GM12878 (cell line): ENCODE data around the gene ANKRD33B. TPM values are rescaled to one million over a fixed set of nuclear protein-coding genes. Genes with fewer than 3 reads are reported as not detected.

ENCODE experiments used
- ATAC-seq: fragments of 200-7000 bp; cut with Tn5 transposase; 3 replicates; pipeline ENCODE4 v1.9.1; 2020; ENCODE audit warnings: mild to moderate bottlenecking, moderate library complexity
- BruUV-seq: library from RNA; stranded (reverse); fragments of 400-500 nt; replicated peaks from 2 replicates; lab custom pipeline; 2021; lab: Mats Ljungman, UMichigan
- CTCF ChIA-PET: fragments of 300-600 bp; sonication (Branson Sonifier 250); formaldehyde crosslinking; extraction: SDS; loops from one replicate; lab custom pipeline; 2021; ENCODE audit warnings: inconsistent platforms; lab: Yijun Ruan, JAX
- POLR2A ChIA-PET: fragments of 350-600 bp; formaldehyde crosslinking; extraction: SDS; loops from one replicate; lab custom pipeline; 2021; ENCODE audit warnings: inconsistent platforms; lab: Charles Lee
- RAD21 ChIA-PET: fragments of 300-600 bp; sonication (Branson Sonifier 250); formaldehyde crosslinking; loops from one replicate; lab custom pipeline; 2023; ENCODE audit warnings: antibody characterized with exemption; ENCODE audit not compliant: unreplicated experiment; lab: Charles Lee
- SMC1A ChIA-PET: fragments of 300-600 bp; sonication (Branson Sonifier 250); formaldehyde crosslinking; loops from one replicate; lab custom pipeline; 2023; ENCODE audit not compliant: unreplicated experiment, uncharacterized antibody; lab: Charles Lee
- DNase-seq: peaks from one replicate; pipeline ENCODE4 v3.0.0-alpha.2; 2011; ENCODE audit warnings: low read depth, low spot score
- FAIRE-seq: peaks from 3 replicates; lab custom pipeline; 2011; peaks lifted over from hg19 to GRCh38; lab: Jason Lieb, UNC
- H2AFZ ChIP-seq: 2 replicates; pipeline ENCODE4 v1.6.0; 2011; ENCODE audit warnings: low read depth, low read length, control low read depth; ENCODE audit not compliant: control insufficient read depth
- H3K27ac ChIP-seq: 2 replicates; pipeline ENCODE4 v1.5.1; 2011; ENCODE audit warnings: control low read depth; ENCODE audit not compliant: control insufficient read depth, insufficient read depth
- H3K27me3 ChIP-seq, 2 experiments: replicated peaks in 1 of 2; 2 replicates each; pipeline versions ENCODE4 v1.6.0 to v1.6.1; 2011; ENCODE audit warnings: low read length in 1 of 2; ENCODE audit not compliant: control insufficient read depth in 2 of 2, insufficient read depth in 2 of 2
- H3K36me3 ChIP-seq, 2 experiments: 2 replicates each; pipeline ENCODE4 v1.5.1; 2011; ENCODE audit warnings: low read length in 1 of 2; ENCODE audit not compliant: control insufficient read depth in 2 of 2, insufficient read depth in 2 of 2
- H3K4me1 ChIP-seq: 2 replicates; pipeline ENCODE4 v1.6.1; 2011; ENCODE audit warnings: mild to moderate bottlenecking, low read length, moderate library complexity, mixed read lengths; ENCODE audit not compliant: control insufficient read depth, insufficient read depth
- H3K4me2 ChIP-seq: 2 replicates; pipeline ENCODE4 v1.6.0; 2011; ENCODE audit warnings: control low read depth; ENCODE audit not compliant: control insufficient read depth, insufficient read depth
- H3K4me3 ChIP-seq: fragments of 200-600 bp; sonication (generic); 2 replicates; pipeline ENCODE4 v1.5.1; 2016
- H3K79me2 ChIP-seq: 2 replicates; pipeline ENCODE4 v1.6.0; 2011; ENCODE audit warnings: low read length; ENCODE audit not compliant: control insufficient read depth, insufficient read depth
- H3K9ac ChIP-seq: 2 replicates; pipeline ENCODE4 v1.8.0; 2011; ENCODE audit warnings: low read length, control low read depth, mixed read lengths; ENCODE audit not compliant: control insufficient read depth, insufficient read depth
- H3K9me3 ChIP-seq: replicated peaks from 3 replicates; pipeline ENCODE4 v1.5.1; 2011; ENCODE audit warnings: mild to moderate bottlenecking, low read length; ENCODE audit not compliant: control insufficient read depth, insufficient read depth
- H4K20me1 ChIP-seq: 2 replicates; pipeline ENCODE4 v1.6.0; 2011; ENCODE audit not compliant: control insufficient read depth, insufficient read depth
- BACH1 ChIP-seq: fragments of 450-650 bp; IDR thresholded peaks from 2 replicates; pipeline ENCODE4 v1.6.1; 2017; ENCODE audit warnings: mild to moderate bottlenecking, borderline replicate concordance
- DPF2 ChIP-seq: fragments of 450-650 bp; IDR thresholded peaks from 2 replicates; pipeline ENCODE4 v1.6.1; 2017; ENCODE audit warnings: mild to moderate bottlenecking
- FOS ChIP-seq: IDR thresholded peaks from 3 replicates; pipeline ENCODE4 v1.6.1; 2011; ENCODE audit warnings: borderline replicate concordance; ENCODE audit not compliant: insufficient read length; ENCODE audit errors: extremely low read depth
- GABPA ChIP-seq: IDR thresholded peaks from 2 replicates; pipeline ENCODE4 v1.6.1; 2014; ENCODE audit warnings: antibody characterized with exemption, low read depth, mild to moderate bottlenecking, inconsistent platforms
- IKZF1 ChIP-seq: fragments of 450-650 bp; conservative IDR thresholded peaks from 2 replicates; pipeline ENCODE4 v1.6.1; 2017; ENCODE audit warnings: antibody characterized with exemption, mild to moderate bottlenecking
- JUND ChIP-seq: IDR thresholded peaks from 2 replicates; pipeline ENCODE4 v1.6.1; 2012; ENCODE audit warnings: low read depth, mild to moderate bottlenecking, low read length, improper control_type of control experiment, moderate library complexity
- MEF2B ChIP-seq: fragments of 450-650 bp; IDR thresholded peaks from 2 replicates; pipeline ENCODE4 v1.6.1; 2018; ENCODE audit warnings: mild to moderate bottlenecking, moderate library complexity; ENCODE audit not compliant: partially characterized antibody, poor library complexity, severe bottlenecking
- MYC ChIP-seq: IDR thresholded peaks from 2 replicates; pipeline ENCODE4 v1.6.1; 2011; ENCODE audit warnings: mild to moderate bottlenecking, low read length, moderate library complexity, inconsistent platforms; ENCODE audit not compliant: insufficient read depth, insufficient replicate concordance, insufficient read length, severe bottlenecking
- NFYB ChIP-seq: IDR thresholded peaks from 2 replicates; pipeline ENCODE4 v1.6.1; 2011; ENCODE audit warnings: low read depth, mild to moderate bottlenecking, low read length, improper control_type of control experiment, moderate library complexity; ENCODE audit not compliant: insufficient read depth
- NRF1 ChIP-seq: conservative IDR thresholded peaks from 2 replicates; pipeline ENCODE4 v1.6.1; 2011; ENCODE audit warnings: mild to moderate bottlenecking, low read depth, low read length, improper control_type of control experiment
- PML ChIP-seq: IDR thresholded peaks from 2 replicates; pipeline ENCODE4 v1.6.1; 2012; ENCODE audit warnings: low read length, inconsistent platforms
- SP1 ChIP-seq: IDR thresholded peaks from one replicate; pipeline ENCODE4 v1.6.1; 2011; ENCODE audit warnings: low read depth, low read length
- SREBF2 ChIP-seq: IDR thresholded peaks from 2 replicates; pipeline ENCODE4 v1.6.1; 2012; ENCODE audit warnings: mild to moderate bottlenecking, low read length
- SUPT20H ChIP-seq: IDR thresholded peaks from 2 replicates; pipeline ENCODE4 v1.6.1; 2011; ENCODE audit warnings: low read depth, mild to moderate bottlenecking, low read length, moderate library complexity, borderline replicate concordance; ENCODE audit not compliant: control insufficient read depth
- TAF1 ChIP-seq: IDR thresholded peaks from 2 replicates; pipeline ENCODE4 v1.6.1; 2011; ENCODE audit warnings: mild to moderate bottlenecking, low read depth, low read length, borderline replicate concordance
- ZSCAN29 ChIP-seq: fragments of 450-650 bp; IDR thresholded peaks from 2 replicates; pipeline ENCODE4 v1.6.1; 2017; ENCODE audit warnings: mild to moderate bottlenecking, moderate library complexity
- WGBS: methylation state at CpG from one replicate; pipeline ENCODE4 v1.1.6; 2016; ENCODE audit warnings: low lambda C conversion rate; ENCODE audit not compliant: insufficient replicate concordance, insufficient coverage; ENCODE audit errors: missing lambda C conversion rate; 5-methylcytosine and 5-hydroxymethylcytosine counted together
- in situ Hi-C: fragments of 300-500 bp; cut with MboI; formaldehyde crosslinking; loops from 9 replicates; pipeline ENCODE4 v1.14.3; 2018; ENCODE audit warnings: mixed read lengths
- intact Hi-C: fragments of 100-400 bp; cut with micrococcal nuclease; formaldehyde crosslinking; loops from one replicate; pipeline ENCODE4 v1.14.2; 2022; ENCODE audit not compliant: unreplicated experiment
- polyA plus RNA-seq, 11 experiments: library from polyadenylated mRNA; depleted of rRNA in 4 of 11; unstranded in 6 of 11; stranded (reverse) in 5 of 11; fragments of >200 nt; fragmentation: Nextera tagmentation in 4 of 11; fragmentation: Illumina TruSeq in 1 of 11; extraction: Ambion mirVana in 4 of 11; extraction: Trizol in 1 of 11; gene quantifications; 1 replicate in 1 of 11; 2 replicates in 10 of 11; pipeline versions ENCODE4 v1.2.1 to v1.2.3, GENCODE V29; 2011 to 2016; ENCODE audit warnings: inconsistent platforms in 2 of 11, missing spikeins in 2 of 11, low read depth in 1 of 11
- total RNA-seq, 4 experiments: library from RNA; depleted of rRNA in 3 of 4; stranded (reverse); fragments of >200 nt in 3 of 4; fragmentation: Illumina TruSeq in 1 of 4; extraction: Trizol in 1 of 4; gene quantifications; 2 replicates each; pipeline versions ENCODE4 v1.2.1 to v1.2.3, GENCODE V29; 2013 to 2021
- TF ChIP-seq, protein P1 (sequence below): fragments of 150-350 bp; IDR thresholded peaks from 2 replicates; pipeline ENCODE4 v1.6.1; 2014; ENCODE audit warnings: mild to moderate bottlenecking, low read depth, low read length
- TF ChIP-seq, protein P2 (sequence below): fragments of 450-650 bp; formaldehyde crosslinking; IDR thresholded peaks from 2 replicates; pipeline ENCODE4 v1.4.0; 2022; ENCODE audit warnings: mild to moderate bottlenecking, moderate library complexity

ANKRD33B gene
- total and polyA plus RNA-seq, 10 of the 15 experiments (the other 5 are each of a cell fraction or from before 2014, with no cell fraction given): 4.9 to 61.6 (median 15.6) TPM

DNA sequence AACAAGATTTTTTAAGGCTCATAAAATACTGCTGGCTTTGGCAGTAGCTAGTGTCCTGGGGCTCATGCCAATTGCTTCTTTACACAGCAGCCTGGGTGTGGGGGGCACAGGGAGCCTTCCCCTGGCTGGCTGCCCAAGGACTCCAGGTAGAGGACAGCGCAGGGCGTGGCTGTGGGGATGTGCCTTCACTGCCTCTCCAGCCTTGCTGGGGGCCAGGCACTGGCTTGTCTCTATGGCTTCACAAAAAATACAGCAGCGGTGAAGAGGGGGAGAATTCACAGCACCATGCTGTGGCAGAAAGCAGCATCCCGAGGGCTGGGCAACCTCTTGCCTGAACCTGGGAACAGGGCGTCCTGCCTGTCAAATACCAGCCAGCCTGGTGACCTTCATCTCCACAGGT is 139.8 kb downstream of the ANKRD33B start:
- RAD21 ChIA-PET: interaction anchor here (0.5 to 1.7 kb wide), 3 partner anchors 9 to 580 kb away, joined by 3 to 9 read pairs (median 3); no protein-coding TSS in a partner anchor
- POLR2A ChIA-PET: interaction anchor here (0.5 to 1.2 kb wide), 2 partner anchors 83 to 162 kb away, joined by 3 to 4 read pairs; no protein-coding TSS in a partner anchor
- Histone ChIP-seq H3K27ac (no peak overlapping the region), H3K36me3 (peaks cover 7 to 9% of the 10 kb centered on the region in 2 experiments), H3K9me3 (no peaks in the 10 kb centered on the region), H3K4me3 (no peak overlapping the region), H2AFZ (no peak overlapping the region), H3K4me2 (no peak overlapping the region), H3K27me3 (no peaks in the 10 kb centered on the region), H4K20me1 (no peaks in the 10 kb centered on the region), H3K9ac (no peak overlapping the region), H3K4me1 (peaks cover 42% of the 10 kb centered on the region), H3K79me2 (peaks cover 11% of the 10 kb centered on the region)
- intact Hi-C loops: loop anchor here (5.0 kb wide), 1 partner anchor 334 kb away; no protein-coding TSS in a partner anchor
- no TSS peak for BruUV-seq
- FAIRE-seq: no peak
- SMC1A ChIA-PET: interaction anchor here (0.7 to 2.4 kb wide), 8 partner anchors 9 to 76 kb away, joined by 3 to 9 read pairs (median 3); no protein-coding TSS in a partner anchor
- CTCF ChIA-PET: interaction anchor here (1.0 to 4.6 kb wide), 9 partner anchors 10 to 251 kb away, joined by 3 to 26 read pairs (median 6); no protein-coding TSS in a partner anchor
- whole genome bisulfite sequencing: 98% methylated on average over 5 of the region's 5 CpGs
- DNase-seq: no peak
- in situ Hi-C loops: no loop called here
- ATAC-seq: no peak
- TF ChIP-seq JUND (no peak), BACH1 (no peak), MYC (no peak), FOS (no peak), SP1 (no peak), MEF2B (no peak), TAF1 (no peak), NFYB (no peak), ZSCAN29 (no peak), NRF1 (no peak), GABPA (no peak), SREBF2 (no peak), DPF2 (no peak), SUPT20H (no peak), IKZF1 (no peak), PML (no peak)
- TF ChIP-seq, protein P1, sequence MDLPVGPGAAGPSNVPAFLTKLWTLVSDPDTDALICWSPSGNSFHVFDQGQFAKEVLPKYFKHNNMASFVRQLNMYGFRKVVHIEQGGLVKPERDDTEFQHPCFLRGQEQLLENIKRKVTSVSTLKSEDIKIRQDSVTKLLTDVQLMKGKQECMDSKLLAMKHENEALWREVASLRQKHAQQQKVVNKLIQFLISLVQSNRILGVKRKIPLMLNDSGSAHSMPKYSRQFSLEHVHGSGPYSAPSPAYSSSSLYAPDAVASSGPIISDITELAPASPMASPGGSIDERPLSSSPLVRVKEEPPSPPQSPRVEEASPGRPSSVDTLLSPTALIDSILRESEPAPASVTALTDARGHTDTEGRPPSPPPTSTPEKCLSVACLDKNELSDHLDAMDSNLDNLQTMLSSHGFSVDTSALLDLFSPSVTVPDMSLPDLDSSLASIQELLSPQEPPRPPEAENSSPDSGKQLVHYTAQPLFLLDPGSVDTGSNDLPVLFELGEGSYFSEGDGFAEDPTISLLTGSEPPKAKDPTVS: no peak
- TF ChIP-seq, protein P2, sequence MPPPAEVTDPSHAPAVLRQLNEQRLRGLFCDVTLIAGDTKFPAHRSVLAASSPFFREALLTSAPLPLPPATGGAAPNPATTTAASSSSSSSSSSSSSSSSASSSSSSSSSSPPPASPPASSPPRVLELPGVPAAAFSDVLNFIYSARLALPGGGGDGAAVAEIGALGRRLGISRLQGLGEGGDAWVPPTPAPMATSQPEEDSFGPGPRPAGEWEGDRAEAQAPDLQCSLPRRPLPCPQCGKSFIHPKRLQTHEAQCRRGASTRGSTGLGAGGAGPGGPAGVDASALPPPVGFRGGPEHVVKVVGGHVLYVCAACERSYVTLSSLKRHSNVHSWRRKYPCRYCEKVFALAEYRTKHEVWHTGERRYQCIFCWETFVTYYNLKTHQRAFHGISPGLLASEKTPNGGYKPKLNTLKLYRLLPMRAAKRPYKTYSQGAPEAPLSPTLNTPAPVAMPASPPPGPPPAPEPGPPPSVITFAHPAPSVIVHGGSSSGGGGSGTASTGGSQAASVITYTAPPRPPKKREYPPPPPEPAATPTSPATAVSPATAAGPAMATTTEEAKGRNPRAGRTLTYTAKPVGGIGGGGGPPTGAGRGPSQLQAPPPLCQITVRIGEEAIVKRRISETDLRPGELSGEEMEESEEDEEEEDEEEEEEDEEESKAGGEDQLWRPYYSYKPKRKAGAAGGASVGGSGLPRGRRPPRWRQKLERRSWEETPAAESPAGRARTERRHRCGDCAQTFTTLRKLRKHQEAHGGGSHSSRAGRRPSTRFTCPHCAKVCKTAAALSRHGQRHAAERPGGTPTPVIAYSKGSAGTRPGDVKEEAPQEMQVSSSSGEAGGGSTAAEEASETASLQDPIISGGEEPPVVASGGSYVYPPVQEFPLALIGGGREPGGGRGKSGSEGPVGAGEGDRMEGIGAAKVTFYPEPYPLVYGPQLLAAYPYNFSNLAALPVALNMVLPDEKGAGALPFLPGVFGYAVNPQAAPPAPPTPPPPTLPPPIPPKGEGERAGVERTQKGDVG (CRISPR knock-in tag): no peak
